Activated naive CD8-positive, alpha-beta T cell treated with anti-CD3 and anti-CD28 coated beads for 36 hours (primary cell): ENCODE data around the gene SVIL. TPM values are rescaled to one million over a fixed set of nuclear protein-coding genes. Genes with fewer than 3 reads are reported as not detected.
A peak's percentile ranks its signal among the peaks of the same experiment; 100 is the strongest.

Source experiments
- DNase-seq: peaks from one replicate; pipeline ENCODE4 v3.0.0; 2021
- H3K27ac Mint-ChIP-seq: one replicate; pipeline ENCODE4 v1.8.0; 2022; ENCODE audit warnings: mild to moderate bottlenecking, moderate library complexity, mixed read lengths
- H3K27me3 Mint-ChIP-seq: one replicate; pipeline ENCODE4 v1.8.0; 2022; ENCODE audit warnings: mild to moderate bottlenecking, mixed read lengths
- H3K36me3 Mint-ChIP-seq: one replicate; pipeline ENCODE4 v1.8.0; 2021; ENCODE audit warnings: mild to moderate bottlenecking, mixed read lengths
- H3K4me1 Mint-ChIP-seq: one replicate; pipeline ENCODE4 v1.8.0; 2021; ENCODE audit warnings: mixed read lengths
- H3K4me3 Mint-ChIP-seq: one replicate; pipeline ENCODE4 v1.8.0; 2022; ENCODE audit warnings: mild to moderate bottlenecking, moderate library complexity, mixed read lengths
- H3K9me3 Mint-ChIP-seq: one replicate; pipeline ENCODE4 v1.8.0; 2022; ENCODE audit warnings: mixed read lengths
- total RNA-seq, 2 experiments: library from RNA; stranded (reverse); gene quantifications; one replicate each; pipeline ENCODE4 v1.2.3, GENCODE V29; 2021

Gene SVIL
- total RNA-seq, 2 experiments from 2014 or later: 8.5 to 9.6 TPM

GRCh38 chr10:29482591-29483431 is 152.0 kb downstream of the SVIL start:
- H3K27me3 Mint-ChIP-seq: no peaks in the 10 kb centered on the region
- peak; percentile 60 for DNase-seq
- peaks cover 43% of the 10 kb centered on the region for H3K4me1 Mint-ChIP-seq
- H3K36me3 Mint-ChIP-seq: peaks cover 25% of the 10 kb centered on the region
- H3K27ac Mint-ChIP-seq: peak overlapping the region; percentile 89
- no peaks in the 10 kb centered on the region for H3K9me3 Mint-ChIP-seq
- peak overlapping the region; percentile 50 for H3K4me3 Mint-ChIP-seq

DNA sequence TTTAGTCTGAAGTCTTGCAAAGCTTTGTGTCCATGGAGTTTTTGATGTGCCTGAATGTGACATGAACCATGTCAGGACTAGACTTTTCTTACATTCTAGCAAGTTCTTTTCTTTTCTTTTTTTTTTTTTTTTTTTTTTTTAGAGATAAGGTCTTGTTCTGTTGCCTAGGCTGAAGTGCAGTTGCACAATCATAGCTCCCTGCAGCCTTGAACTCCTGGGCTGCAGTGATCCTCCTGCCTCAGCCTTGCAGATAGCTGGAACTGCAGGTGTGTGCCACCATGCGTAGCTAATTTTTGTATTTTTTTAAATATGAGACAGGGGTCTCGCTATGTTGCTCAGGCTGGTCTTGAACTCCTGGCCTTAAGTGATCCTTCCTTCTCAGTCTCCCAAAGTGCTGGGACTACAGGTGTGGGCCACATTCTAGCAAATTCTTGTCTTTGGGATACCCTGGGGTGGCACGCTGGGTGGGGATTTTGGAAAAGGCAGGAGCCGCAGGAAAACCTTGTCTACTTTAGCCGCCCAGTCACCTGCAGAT is 152.8 kb downstream of the SVIL start:
- Mint-ChIP-seq H3K36me3 (peaks cover 19% of the 10 kb centered on the region), H3K4me3 (no peak overlapping the region), H3K4me1 (peaks cover 34% of the 10 kb centered on the region)

DNA sequence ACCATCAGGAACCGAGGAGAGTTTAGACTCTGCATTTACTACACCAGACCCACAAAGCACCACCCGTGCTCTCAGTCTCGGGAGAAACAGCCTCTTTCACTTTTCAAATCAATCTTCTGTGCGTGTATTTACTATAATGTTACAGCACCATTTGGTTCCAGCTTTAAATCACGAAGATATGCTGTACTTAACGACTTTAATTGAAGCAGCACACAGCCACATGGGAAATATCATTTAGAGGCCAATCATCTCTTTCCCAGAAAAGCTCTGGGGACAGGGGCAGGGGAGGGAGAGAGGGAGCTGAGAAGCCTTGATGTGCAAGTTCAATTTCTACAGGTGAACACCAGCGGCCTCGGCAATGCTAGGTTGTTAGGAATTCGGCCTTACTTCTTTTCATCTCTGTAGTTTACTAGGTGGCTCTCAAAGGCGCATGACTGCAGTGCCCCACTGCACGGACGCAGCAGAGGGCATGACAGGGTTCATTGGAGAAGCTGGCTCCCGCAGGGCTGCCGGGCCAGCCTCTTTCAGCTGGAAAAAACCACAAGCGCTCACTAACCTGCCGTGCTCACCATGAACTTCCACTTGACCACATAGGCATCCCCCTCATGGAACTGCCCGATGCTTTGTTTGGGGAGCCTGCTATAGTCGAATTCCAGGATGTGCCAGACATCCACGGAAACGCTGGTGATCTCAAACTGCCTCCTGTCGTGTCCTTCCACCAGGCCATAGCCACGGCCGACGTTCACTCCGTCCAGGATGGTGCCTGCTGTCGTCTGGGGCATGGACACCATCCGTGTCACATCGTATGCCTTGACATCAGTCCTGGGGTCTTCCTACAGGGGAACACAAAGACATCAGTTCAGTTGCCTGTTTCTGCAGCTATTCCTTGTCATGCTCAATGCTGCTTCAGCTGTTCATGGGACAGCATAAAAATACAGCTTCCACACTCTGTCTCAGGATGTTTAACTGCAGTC is 154.5 kb downstream of the SVIL start:
- no peaks in the 10 kb centered on the region for H3K9me3 Mint-ChIP-seq
- no peaks in the 10 kb centered on the region for H3K27me3 Mint-ChIP-seq
- peaks cover 6% of the 10 kb centered on the region for H3K36me3 Mint-ChIP-seq
- peaks cover 20% of the 10 kb centered on the region for H3K4me1 Mint-ChIP-seq
- no peak for DNase-seq
- no peak overlapping the region for H3K4me3 Mint-ChIP-seq
- H3K27ac Mint-ChIP-seq: no peak overlapping the region

More for the DNA sequence above, 152.8 kb downstream of the SVIL start:
- Mint-ChIP-seq H3K27me3 (no peaks in the 10 kb centered on the region), H3K27ac (peak overlapping the region; percentile 89), H3K9me3 (no peaks in the 10 kb centered on the region)
- DNase-seq: no peak

DNA sequence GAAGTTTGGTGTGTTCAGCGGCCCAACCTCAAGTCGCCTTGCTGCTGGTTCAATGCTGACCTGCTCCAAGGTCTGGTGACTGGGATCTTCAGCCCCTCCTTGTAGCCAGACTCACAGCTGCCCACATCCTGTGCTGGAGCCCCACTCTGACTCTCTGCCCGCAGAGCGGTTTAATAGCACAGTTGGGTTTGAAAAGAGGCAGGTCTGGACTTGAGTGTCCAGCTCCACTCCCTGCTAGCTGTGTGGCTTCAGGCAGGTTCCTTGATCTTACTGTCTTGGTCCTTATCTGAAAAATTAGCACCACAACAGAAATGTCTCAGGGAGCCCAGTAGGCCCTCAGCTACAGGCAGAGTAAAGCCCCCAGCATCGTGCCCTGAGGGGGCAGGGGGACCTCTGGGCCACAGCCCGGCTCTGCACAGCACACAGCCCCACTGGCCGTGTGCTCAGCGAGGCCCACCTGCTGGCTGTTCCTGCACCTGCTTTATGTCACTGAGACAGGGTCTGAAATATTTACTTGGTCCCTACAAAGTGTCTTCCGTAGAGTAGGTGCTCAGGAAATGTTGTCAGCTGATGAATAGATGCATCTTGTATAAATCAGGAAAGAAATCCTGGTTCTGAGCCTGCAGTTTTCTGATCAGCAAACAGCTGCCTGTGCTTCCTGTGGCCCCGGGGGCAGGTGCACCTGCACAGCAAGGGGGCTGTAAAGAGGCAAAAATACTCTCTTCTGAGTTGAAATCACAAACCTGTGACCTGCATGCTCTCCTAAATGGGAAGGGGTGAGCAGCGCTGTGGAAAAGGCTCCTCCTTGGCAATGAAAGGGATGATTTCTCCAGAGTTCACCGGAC is 155.5 kb downstream of the SVIL start:
- Mint-ChIP-seq H3K9me3 (no peaks in the 10 kb centered on the region), H3K36me3 (peaks cover 2% of the 10 kb centered on the region), H3K27me3 (no peaks in the 10 kb centered on the region), H3K4me1 (peaks cover 15% of the 10 kb centered on the region), H3K27ac (no peak overlapping the region), H3K4me3 (no peak overlapping the region)
- DNase-seq: no peak

DNA sequence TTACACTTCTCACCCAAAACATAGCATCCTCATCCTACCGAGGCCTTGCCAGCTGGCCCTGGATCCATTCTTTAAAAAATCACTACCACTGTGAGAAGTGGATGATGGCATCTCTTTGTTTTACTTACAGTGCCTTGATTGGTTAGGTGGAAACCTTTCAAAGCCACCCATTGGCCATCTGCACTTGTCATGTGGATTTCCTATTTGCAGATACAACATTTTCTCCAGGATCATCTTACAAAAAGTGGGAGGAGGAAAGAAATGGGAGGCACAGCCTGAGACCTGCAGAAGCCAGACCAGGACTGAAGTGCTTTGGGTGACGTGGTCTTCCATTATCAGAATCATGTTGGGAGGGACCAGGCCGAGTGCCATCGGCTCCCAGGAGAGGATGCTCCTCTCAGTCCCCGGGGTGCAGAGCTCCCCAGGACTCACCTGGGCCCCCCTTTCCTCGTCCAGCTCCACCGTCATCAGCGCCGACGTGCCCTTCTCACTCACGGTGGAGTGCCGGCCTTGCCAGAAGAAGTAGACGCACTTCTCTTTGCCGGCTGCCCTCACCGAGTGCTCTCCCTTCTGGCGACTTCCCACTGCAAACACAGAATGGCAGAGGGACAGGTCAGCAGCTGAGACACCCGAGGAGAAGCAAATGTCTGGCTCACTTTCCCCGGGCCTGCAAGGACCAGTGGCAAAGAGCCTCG is 161.2 kb downstream of the SVIL start:
- H3K9me3 Mint-ChIP-seq: no peaks in the 10 kb centered on the region
- no peak overlapping the region for H3K4me3 Mint-ChIP-seq
- H3K36me3 Mint-ChIP-seq: peaks cover 10% of the 10 kb centered on the region
- no peak for DNase-seq
- H3K4me1 Mint-ChIP-seq: peaks cover 9% of the 10 kb centered on the region
- no peak overlapping the region for H3K27ac Mint-ChIP-seq
- no peaks in the 10 kb centered on the region for H3K27me3 Mint-ChIP-seq

GRCh38 chr10:29473087-29473356 is 161.7 kb downstream of the SVIL start:
- H3K27me3 Mint-ChIP-seq: no peaks in the 10 kb centered on the region
- no peak overlapping the region for H3K27ac Mint-ChIP-seq
- peaks cover 10% of the 10 kb centered on the region for H3K4me1 Mint-ChIP-seq
- no peak overlapping the region for H3K4me3 Mint-ChIP-seq
- H3K36me3 Mint-ChIP-seq: peaks cover 13% of the 10 kb centered on the region
- no peak for DNase-seq
- H3K9me3 Mint-ChIP-seq: no peaks in the 10 kb centered on the region

GRCh38 chr10:29472301-29473086 is 162.3 kb downstream of the SVIL start:
- H3K27me3 Mint-ChIP-seq: no peaks in the 10 kb centered on the region
- H3K27ac Mint-ChIP-seq: no peak overlapping the region
- no peaks in the 10 kb centered on the region for H3K9me3 Mint-ChIP-seq
- no peak overlapping the region for H3K4me3 Mint-ChIP-seq
- peaks cover 13% of the 10 kb centered on the region for H3K36me3 Mint-ChIP-seq
- no peak for DNase-seq
- peaks cover 10% of the 10 kb centered on the region for H3K4me1 Mint-ChIP-seq

- peak overlapping the region; percentile 31 for H3K27ac Mint-ChIP-seq
- H3K4me1 Mint-ChIP-seq: peaks cover 10% of the 10 kb centered on the region
- H3K9me3 Mint-ChIP-seq: no peaks in the 10 kb centered on the region
- no peak overlapping the region for H3K4me3 Mint-ChIP-seq
- DNase-seq: no peak
- H3K27me3 Mint-ChIP-seq: no peaks in the 10 kb centered on the region
- H3K36me3 Mint-ChIP-seq: peaks cover 10% of the 10 kb centered on the region
These were observed 163.3 kb downstream of the SVIL start for GRCh38 chr10:29471544-29471859.

DNA sequence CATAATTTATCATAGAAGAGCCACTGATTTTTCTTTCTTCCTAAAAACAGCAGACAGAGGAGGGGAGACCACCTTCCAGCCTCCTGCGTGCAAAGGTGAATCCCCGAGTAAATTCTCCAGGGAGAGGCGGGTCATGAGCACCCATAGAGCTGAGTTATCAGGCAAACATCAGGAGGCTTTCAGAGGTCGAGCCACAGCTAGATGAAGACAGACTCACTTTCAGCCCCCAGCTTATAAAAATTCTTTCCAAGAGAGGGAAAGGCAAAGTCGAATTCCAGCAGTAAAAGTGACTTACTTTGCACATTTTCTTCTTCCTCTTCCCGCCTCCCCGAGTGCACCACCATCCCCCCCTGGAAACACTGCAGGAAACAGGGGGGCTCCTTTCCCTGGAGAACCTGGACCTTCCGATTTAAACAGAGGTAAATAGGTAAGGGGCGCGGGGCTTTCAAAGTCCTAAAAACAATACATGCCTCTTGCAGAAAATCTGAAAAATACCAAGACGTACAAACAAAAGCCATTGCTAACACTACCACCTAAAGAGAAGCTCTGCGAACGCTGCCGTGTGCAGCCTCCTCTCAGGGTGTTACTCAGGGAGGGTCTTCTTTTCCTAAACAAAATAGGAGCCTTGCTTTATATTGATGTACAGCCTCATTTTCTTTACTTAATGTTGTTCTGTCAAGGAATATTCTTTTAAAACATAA is 163.8 kb downstream of the SVIL start:
- Mint-ChIP-seq H3K27me3 (no peaks in the 10 kb centered on the region), H3K27ac (peak overlapping the region; percentile 20), H3K36me3 (peaks cover 10% of the 10 kb centered on the region), H3K9me3 (no peaks in the 10 kb centered on the region), H3K4me1 (peaks cover 10% of the 10 kb centered on the region), H3K4me3 (no peak overlapping the region)
- DNase-seq: no peak

DNA sequence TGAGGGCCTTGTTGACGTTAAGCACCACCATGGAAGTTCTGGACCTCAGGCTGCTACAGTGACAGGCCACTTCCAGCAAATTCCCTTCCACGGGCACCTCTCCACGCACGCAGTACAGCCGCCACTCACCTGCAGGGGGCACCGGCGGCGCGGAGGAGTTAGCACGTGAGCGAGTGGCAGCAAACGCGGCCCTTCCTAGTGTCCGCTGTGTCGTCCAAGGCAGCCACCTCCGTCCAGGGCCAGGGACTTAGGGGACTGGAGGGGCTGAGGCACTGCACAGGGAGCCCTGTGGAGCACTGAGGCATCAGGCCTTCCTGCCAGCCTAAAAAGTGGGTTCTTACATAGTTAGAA is 164.4 kb downstream of the SVIL start:
- H3K4me1 Mint-ChIP-seq: peaks cover 10% of the 10 kb centered on the region
- no peak overlapping the region for H3K4me3 Mint-ChIP-seq
- peaks cover 14% of the 10 kb centered on the region for H3K36me3 Mint-ChIP-seq
- no peaks in the 10 kb centered on the region for H3K27me3 Mint-ChIP-seq
- H3K27ac Mint-ChIP-seq: no peak overlapping the region
- H3K9me3 Mint-ChIP-seq: no peaks in the 10 kb centered on the region
- DNase-seq: peak; percentile 32

- H3K27me3 Mint-ChIP-seq: no peaks in the 10 kb centered on the region
- H3K27ac Mint-ChIP-seq: no peak overlapping the region
- peaks cover 17% of the 10 kb centered on the region for H3K36me3 Mint-ChIP-seq
- DNase-seq: no peak
- no peak overlapping the region for H3K4me3 Mint-ChIP-seq
- H3K4me1 Mint-ChIP-seq: peaks cover 10% of the 10 kb centered on the region
- H3K9me3 Mint-ChIP-seq: no peaks in the 10 kb centered on the region
These were observed 165.1 kb downstream of the SVIL start for GRCh38 chr10:29469481-29470354.

- Mint-ChIP-seq H3K36me3 (peaks cover 37% of the 10 kb centered on the region), H3K27ac (no peak overlapping the region), H3K9me3 (peaks cover 5% of the 10 kb centered on the region), H3K27me3 (no peaks in the 10 kb centered on the region), H3K4me3 (no peak overlapping the region), H3K4me1 (peaks cover 1% of the 10 kb centered on the region)
- no peak for DNase-seq
These were observed 169.4 kb downstream of the SVIL start for GRCh38 chr10:29465384-29465783.
